ENCODE results near the gene SLC16A7. TPM values are rescaled to one million over a fixed set of nuclear protein-coding genes. Genes with fewer than 3 reads are reported as not detected.

SLC16A7 gene
- total RNA-seq, 1 donor from 2014 or later: 4.3 TPM

- Mint-ChIP-seq H3K9me3 (no peaks in the 10 kb centered on the region), H3K36me3 (no peaks in the 10 kb centered on the region), H3K27ac (no peak overlapping the region), H3K4me1 (peaks cover 30% of the 10 kb centered on the region), H3K27me3 (ENCODE audit: low read depth) (no peaks in the 10 kb centered on the region), H3K4me3 (no peak overlapping the region)
- TF ChIP-seq CTCF (IDR thresholded peaks at IDR 0.05; ENCODE audit: unreplicated experiment): no peak
- no peak for DNase-seq (ENCODE audit: low spot score in 2 of 2, unreplicated experiment in 2 of 2)
These were observed 58.2 kb downstream of the SLC16A7 start for GRCh38 chr12:59654061-59654460.

GRCh38 chr12:59657266-59657665 is 61.4 kb downstream of the SLC16A7 start:
- TF ChIP-seq CTCF (IDR thresholded peaks at IDR 0.05; ENCODE audit: unreplicated experiment): no peak
- H3K4me1 Mint-ChIP-seq: peaks cover 9% of the 10 kb centered on the region
- DNase-seq (ENCODE audit: low spot score in 2 of 2, unreplicated experiment in 2 of 2): no peak
- no peaks in the 10 kb centered on the region for H3K9me3 Mint-ChIP-seq
- H3K36me3 Mint-ChIP-seq: no peaks in the 10 kb centered on the region
- H3K27ac Mint-ChIP-seq: no peak overlapping the region
- no peak overlapping the region for H3K4me3 Mint-ChIP-seq
- no peaks in the 10 kb centered on the region for H3K27me3 Mint-ChIP-seq (ENCODE audit: low read depth)

GRCh38 chr12:59657711-59658110 is 61.9 kb downstream of the SLC16A7 start:
- Mint-ChIP-seq H3K4me1 (peaks cover 6% of the 10 kb centered on the region), H3K27ac (no peak overlapping the region), H3K36me3 (no peaks in the 10 kb centered on the region), H3K9me3 (no peaks in the 10 kb centered on the region), H3K4me3 (no peak overlapping the region), H3K27me3 (ENCODE audit: low read depth) (no peaks in the 10 kb centered on the region)
- no peak for TF ChIP-seq CTCF (IDR thresholded peaks at IDR 0.05; ENCODE audit: unreplicated experiment)
- DNase-seq (ENCODE audit: low spot score in 2 of 2, unreplicated experiment in 2 of 2): no peak

- H3K36me3 Mint-ChIP-seq: no peaks in the 10 kb centered on the region
These were observed 64.3 kb downstream of the SLC16A7 start for GRCh38 chr12:59660148-59660547.

GRCh38 chr12:59660921-59661597 is 65.2 kb downstream of the SLC16A7 start:
- TF ChIP-seq CTCF (IDR thresholded peaks at IDR 0.05; ENCODE audit: unreplicated experiment): no peak
- no peak overlapping the region for H3K4me3 Mint-ChIP-seq
- peaks cover 6% of the 10 kb centered on the region for H3K4me1 Mint-ChIP-seq

More at GRCh38 chr12:59660148-59660547, 64.3 kb downstream of the SLC16A7 start:
- Mint-ChIP-seq H3K27me3 (ENCODE audit: low read depth) (no peaks in the 10 kb centered on the region), H3K9me3 (no peaks in the 10 kb centered on the region), H3K4me3 (no peak overlapping the region), H3K4me1 (peaks cover 6% of the 10 kb centered on the region), H3K27ac (no peak overlapping the region)
- no peak for DNase-seq (ENCODE audit: low spot score in 2 of 2, unreplicated experiment in 2 of 2)
- no peak for TF ChIP-seq CTCF (IDR thresholded peaks at IDR 0.05; ENCODE audit: unreplicated experiment)

More at GRCh38 chr12:59660921-59661597, 65.2 kb downstream of the SLC16A7 start:
- Mint-ChIP-seq H3K36me3 (no peaks in the 10 kb centered on the region), H3K9me3 (peaks cover 4% of the 10 kb centered on the region), H3K27me3 (ENCODE audit: low read depth) (no peaks in the 10 kb centered on the region), H3K27ac (no peak overlapping the region)
- DNase-seq (ENCODE audit: low spot score in 2 of 2, unreplicated experiment in 2 of 2): no peak

All from mesothelial cell of epicardium (in vitro differentiated cells).